GM18498 (cell line): Measurements from ENCODE around the gene CPEB4.

Experiments used
- ATAC-seq: cut with Tn5 transposase; IDR thresholded peaks from one replicate; pipeline ENCODE4 v1.9.1; 2021; ENCODE audit warnings: mild to moderate bottlenecking, moderate library complexity; ENCODE audit not compliant: unreplicated experiment

Gene CPEB4

GRCh38 chr5:173887610-173888472 lies at the start of gene CPEB4:
CPEB4 (plus strand) TSS chr5:173888349; CDS start chr5:173889734, 1,385 bp downstream.
- peak; percentile 94 for ATAC-seq

GRCh38 chr5:173839117-173839713 lies 48.9 kb upstream of the CPEB4 start:
- ATAC-seq, result no peak

- ATAC-seq, result no peak
These were observed 47.8 kb upstream of the CPEB4 start for GRCh38 chr5:173840111-173840983.

GRCh38 chr5:173841710-173842109 lies 46.4 kb upstream of the CPEB4 start:
- no peak for ATAC-seq

- no peak for ATAC-seq
These were observed 44.4 kb upstream of the CPEB4 start for GRCh38 chr5:173843794-173844193.

GRCh38 chr5:173845321-173845720 lies 42.8 kb upstream of the CPEB4 start:
- no peak for ATAC-seq

- no peak for ATAC-seq
These were observed 41.1 kb upstream of the CPEB4 start for GRCh38 chr5:173846929-173847501.

GRCh38 chr5:173848986-173849596 lies 39.1 kb upstream of the CPEB4 start:
- no peak for ATAC-seq

GRCh38 chr5:173849908-173850307 lies 38.2 kb upstream of the CPEB4 start:
- ATAC-seq, result no peak

GRCh38 chr5:173850659-173851058 lies 37.5 kb upstream of the CPEB4 start:
- no peak for ATAC-seq

GRCh38 chr5:173851595-173852243 lies 36.4 kb upstream of the CPEB4 start:
- ATAC-seq, result no peak

GRCh38 chr5:173852790-173853359 lies 35.3 kb upstream of the CPEB4 start:
- no peak for ATAC-seq

GRCh38 chr5:173853370-173854131 lies 34.6 kb upstream of the CPEB4 start:
- no peak for ATAC-seq

- no peak for ATAC-seq
These were observed 32.8 kb upstream of the CPEB4 start for GRCh38 chr5:173855162-173855994.

GRCh38 chr5:173855995-173856656 lies 32.0 kb upstream of the CPEB4 start:
- ATAC-seq, result no peak

- no peak for ATAC-seq
These were observed 30.9 kb upstream of the CPEB4 start for GRCh38 chr5:173857234-173857633.

- ATAC-seq, result no peak
These were observed 30.0 kb upstream of the CPEB4 start for GRCh38 chr5:173858021-173858669.
